Activated CD8-positive, alpha-beta memory T cell treated with anti-CD3 and anti-CD28 coated beads for 1 hour (primary cell): ENCODE results near the gene KIRREL1.

Source experiments
- DNase-seq, 2 donors: peaks; one replicate each; pipeline ENCODE4 v3.0.0-alpha.2; 2020; ENCODE audit warnings: low read depth in 1 of 2; ENCODE audit errors: extremely low read depth in 1 of 2

Gene KIRREL1

DNA sequence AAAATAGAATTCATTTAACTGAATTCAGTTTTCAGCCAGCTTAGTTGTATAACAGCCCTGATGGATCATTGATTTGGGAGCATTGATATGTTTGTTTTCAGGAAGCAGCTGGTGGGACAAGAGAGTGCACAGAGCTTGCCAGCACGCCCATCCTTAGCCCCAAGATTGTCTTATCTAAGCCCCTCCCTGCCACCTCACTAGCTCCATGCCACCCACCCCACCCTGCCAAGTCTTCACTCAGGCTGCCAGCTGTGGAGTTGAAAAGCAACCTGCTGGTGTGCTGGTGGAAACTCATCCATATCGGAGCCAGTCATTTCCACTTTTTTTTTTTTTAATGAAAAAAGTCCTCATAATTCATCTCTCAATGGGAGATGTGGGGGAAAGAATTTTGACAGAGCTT lies 11.8 kb downstream of the KIRREL1 start:
- no peak for DNase-seq

DNA sequence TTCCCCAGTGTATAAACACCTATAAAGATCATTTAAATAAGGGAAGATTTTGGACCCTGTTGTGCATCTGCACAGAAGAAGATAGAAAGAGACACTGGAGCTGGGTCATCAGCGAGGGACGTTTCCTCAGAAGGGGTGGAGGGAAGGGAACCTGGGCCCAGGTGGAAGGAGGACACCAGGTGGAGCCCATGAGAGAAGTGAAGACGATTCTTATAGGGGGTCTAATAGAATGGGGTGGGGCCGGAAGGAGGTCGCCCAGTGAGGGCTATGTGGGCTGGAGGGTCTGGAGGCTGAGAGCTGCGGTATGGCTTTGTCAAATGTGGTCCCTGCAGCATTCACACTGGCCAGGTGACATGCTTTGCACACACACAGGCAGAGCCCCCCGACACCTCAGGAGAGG lies 13.7 kb downstream of the KIRREL1 start:
- DNase-seq, result no peak

DNA sequence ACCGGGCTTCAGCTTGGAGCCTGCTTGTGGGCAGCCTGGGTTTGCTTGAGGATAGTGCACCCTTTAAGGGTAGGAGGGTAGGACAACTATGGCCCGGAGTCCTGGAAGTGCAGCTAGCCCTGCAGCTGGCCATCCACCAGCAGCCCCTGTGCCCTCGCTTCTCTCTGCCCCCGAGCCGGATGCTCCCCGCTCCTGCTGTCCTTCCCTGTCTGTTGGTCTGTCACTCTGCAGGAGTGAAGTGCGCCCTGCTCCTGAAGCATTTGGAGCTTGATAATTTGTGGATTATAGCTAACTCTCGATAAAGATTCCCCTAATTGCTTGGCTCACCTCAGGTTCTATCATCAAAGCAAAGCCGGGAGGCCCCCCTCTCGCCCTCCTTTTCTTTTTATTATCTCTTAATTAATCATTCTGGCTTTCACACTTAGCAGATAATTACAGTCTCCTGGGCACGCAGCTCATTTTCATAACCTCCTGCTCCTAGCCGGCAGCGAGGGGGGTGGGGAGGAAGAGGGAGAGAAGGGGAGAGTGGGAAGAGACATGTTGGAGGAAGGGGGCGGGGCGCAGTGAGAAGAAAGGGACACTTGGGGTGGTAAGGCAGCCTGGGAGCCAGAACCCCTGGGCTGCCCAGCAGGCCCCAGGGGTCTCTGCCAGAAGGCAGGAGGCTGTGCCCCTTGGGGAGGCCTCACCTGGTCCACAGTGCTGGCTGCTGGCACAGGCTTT lies 14.4 kb downstream of the KIRREL1 start:
- no peak for DNase-seq

DNA sequence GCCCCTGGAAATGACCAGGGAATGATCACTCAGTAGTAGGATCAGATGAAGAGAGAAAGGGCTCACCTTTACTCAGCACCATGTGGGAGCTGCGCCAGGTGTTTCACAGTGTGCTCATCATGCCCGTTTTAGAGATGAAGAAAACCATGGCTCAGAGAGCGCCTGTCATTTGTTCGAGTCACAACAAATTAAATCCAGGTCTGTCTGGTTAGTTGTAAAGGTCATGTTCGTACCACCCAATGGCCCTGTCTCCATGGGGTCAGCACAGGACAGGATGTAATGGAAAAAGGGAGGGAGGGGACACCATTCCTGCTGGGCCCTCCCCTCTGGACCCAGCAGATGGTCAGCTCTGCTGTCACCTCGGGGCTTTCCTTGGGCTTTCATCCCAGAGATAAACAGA lies 15.2 kb downstream of the KIRREL1 start:
- DNase-seq, result no peak

- no peak for DNase-seq
These were observed 18.3 kb downstream of the KIRREL1 start for GRCh38 chr1:158011714-158012113.

GRCh38 chr1:158013840-158014730 lies 20.6 kb downstream of the KIRREL1 start:
- DNase-seq, result no peak

- DNase-seq, result no peak
These were observed 21.4 kb downstream of the KIRREL1 start for GRCh38 chr1:158014731-158015320.

DNA sequence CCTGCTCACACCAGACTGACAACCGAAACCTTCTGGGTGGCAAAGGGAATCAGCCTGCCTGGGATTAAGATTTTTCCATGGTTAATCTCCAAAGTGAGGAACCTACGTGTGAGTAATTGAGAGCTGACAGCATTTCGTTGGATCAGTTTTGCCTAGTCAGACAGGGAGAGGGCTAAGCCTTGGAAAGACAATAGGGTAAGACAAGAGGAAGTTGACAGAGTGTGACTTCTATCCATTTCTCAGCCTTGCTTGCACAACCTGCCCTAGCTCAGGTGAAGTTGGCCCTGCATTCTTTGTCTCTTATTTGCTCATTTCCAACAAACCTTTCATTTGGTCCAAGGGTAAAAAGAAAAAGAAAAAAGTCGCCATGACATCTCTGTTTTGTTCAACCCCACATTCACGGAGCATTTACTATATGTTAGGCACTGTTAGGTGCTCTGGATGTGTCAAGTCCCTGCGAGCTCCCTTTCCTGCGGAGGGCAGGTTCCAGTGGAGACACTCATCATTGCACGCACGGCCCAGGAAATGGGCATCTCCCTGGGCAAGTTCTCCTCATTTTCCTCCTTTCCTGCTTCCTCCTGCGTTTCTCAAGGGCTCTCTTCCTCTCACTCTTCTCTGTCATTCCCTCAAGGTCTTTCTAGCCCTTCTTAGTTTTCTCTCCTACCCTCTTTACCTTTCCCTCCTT lies 23.3 kb downstream of the KIRREL1 start:
- no peak for DNase-seq

DNA sequence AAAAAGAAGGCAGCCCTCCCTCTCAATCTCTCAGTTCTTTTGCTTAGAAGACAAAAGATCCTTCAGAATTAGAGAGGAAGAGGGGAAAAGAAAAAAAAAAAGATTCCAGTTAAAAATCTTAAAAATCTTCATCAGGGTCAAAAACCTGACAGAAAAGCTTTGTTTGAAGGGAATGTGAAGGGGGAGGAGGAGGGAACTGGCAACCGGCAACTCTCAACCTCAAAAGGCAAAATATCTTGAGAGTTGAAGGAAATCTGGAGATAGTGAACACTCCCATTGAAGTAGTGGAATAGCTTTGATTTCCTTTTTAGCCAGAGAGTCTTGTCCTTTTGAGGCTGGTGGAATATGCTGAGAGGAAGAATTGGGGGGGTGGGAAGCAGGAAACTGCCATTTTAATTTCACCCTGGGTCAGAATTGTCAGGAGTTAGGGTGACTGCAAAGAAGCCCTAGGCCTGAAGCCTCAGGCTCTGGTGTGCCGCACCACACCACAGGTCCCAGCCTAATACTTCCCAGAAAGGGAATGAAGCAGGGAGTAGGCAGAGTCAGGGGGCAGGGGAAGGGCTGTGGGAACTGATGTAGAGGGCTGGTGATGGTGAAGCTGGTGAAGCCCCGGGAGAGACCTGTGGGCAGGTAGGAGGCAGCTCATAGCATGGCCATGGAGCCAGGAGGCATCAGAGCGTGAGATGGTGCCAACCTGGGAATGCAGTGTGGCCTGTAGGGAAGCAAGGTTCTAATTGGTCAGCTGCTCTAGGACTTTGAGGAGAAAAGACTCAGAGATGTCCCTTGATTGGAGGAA lies 24.6 kb downstream of the KIRREL1 start:
- no peak for DNase-seq

GRCh38 chr1:158019171-158019868 lies 25.9 kb downstream of the KIRREL1 start:
- no peak for DNase-seq

GRCh38 chr1:158020259-158020885 lies 26.9 kb downstream of the KIRREL1 start:
- no peak for DNase-seq

DNA sequence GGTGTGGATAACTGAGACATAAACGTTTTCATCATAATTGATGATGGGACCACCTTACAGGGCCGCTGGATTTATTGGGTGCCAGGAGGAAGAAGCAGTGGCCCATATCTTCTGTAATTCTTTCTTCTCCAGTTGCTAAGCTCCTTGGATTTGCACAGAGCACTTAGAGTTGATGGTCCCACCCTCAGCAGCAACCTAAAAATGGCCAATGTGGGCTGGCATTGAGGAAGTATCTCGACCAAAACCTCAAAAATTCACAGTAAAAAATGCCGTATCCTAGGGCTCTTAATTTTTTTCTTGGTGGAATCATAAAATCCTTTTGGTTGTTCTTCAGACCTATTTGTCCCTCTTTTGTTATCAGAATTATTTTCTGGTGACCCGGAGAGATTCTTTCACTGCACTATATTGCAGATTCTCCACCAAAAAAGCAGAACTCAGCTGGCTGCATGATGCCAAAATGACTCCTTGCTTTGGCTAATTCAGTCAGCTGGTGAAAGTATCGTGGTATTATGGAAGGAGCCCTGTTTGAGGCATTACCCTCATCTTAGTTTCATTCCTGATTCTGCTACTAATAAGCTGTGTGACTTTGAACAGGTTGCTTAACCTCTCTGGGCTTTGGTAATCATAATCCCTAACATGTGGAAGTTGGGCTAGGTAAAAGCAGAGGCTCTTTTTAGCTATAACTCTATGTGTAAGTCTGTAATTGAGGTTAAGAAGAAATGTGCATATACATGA lies 27.6 kb downstream of the KIRREL1 start:
- DNase-seq, result no peak

DNA sequence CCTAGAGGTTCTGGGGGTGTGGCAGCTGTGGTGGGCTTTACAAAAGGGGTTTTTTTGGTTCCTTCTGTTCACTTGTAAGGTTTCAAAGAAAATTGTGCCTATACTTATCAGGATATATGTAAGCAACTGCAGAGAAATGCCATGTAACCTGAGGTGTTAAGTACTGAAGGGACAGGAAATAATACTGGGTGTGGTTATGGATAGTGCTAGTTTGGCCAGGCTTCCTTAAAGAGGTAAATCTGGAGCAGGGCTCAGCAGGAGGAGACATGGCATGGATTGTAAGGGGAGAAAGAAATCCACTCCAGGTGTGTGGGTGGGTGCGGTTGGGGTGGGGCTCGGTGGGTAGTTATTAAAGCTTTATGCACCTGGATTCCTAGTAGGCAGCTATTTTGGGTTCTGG lies 28.3 kb downstream of the KIRREL1 start:
- no peak for DNase-seq

- DNase-seq, result no peak
These were observed 29.3 kb downstream of the KIRREL1 start for GRCh38 chr1:158022554-158023312.

DNA sequence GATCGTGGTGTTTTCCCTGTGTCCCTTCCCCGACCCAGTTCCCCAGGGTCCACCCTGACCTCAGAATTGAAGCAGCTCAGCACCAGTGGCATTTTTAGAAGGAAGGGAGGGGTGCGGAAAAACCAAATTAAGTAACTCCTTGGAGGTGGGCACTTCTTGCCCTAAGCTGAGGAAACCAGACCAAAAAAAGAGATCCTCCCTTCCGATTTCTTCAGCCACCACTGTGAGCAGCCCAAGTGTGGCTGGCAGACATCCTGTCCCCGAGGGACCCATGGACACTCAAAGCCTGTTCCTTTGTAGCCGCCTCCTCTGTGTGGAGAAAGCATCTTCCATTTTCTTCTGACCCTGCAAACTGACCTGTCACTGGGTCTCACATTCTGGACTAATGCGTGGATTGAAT lies 31.3 kb downstream of the KIRREL1 start:
- DNase-seq, result no peak

- no peak for DNase-seq
These were observed 32.3 kb downstream of the KIRREL1 start for GRCh38 chr1:158025576-158026230.

GRCh38 chr1:158026651-158027050 lies 33.2 kb downstream of the KIRREL1 start:
- no peak for DNase-seq
